Mesothelial cell of epicardium (in vitro differentiated cells): ENCODE results near the gene ERO1A. TPM values are rescaled to one million over a fixed set of nuclear protein-coding genes. Genes with fewer than 3 reads are reported as not detected.
A peak's percentile ranks its signal among the peaks of the same experiment; 100 is the strongest.

ENCODE experiments used
- DNase-seq, 2 experiments: peaks; one replicate each; pipeline ENCODE4 v3.0.0; 2021; ENCODE audit warnings: low spot score in 2 of 2; ENCODE audit not compliant: unreplicated experiment in 2 of 2
- H3K27ac Mint-ChIP-seq: 2 replicates; pipeline ENCODE4 v1.8.0; 2021; ENCODE audit warnings: mixed read lengths
- H3K27me3 Mint-ChIP-seq: 2 replicates; pipeline ENCODE4 v1.8.0; 2021; ENCODE audit warnings: low read depth, mixed read lengths
- H3K36me3 Mint-ChIP-seq: 2 replicates; pipeline ENCODE4 v1.8.0; 2021; ENCODE audit warnings: mixed read lengths
- H3K4me1 Mint-ChIP-seq: 2 replicates; pipeline ENCODE4 v1.8.0; 2021; ENCODE audit warnings: mixed read lengths
- H3K4me3 Mint-ChIP-seq: 2 replicates; pipeline ENCODE4 v1.8.0; 2021; ENCODE audit warnings: mild to moderate bottlenecking, moderate library complexity, mixed read lengths
- H3K9me3 Mint-ChIP-seq: 2 replicates; pipeline ENCODE4 v1.8.0; 2021; ENCODE audit warnings: mixed read lengths
- total RNA-seq: library from RNA; stranded (reverse); gene quantifications from 3 replicates; pipeline ENCODE4 v1.2.1, GENCODE V29; 2021
- TF ChIP-seq, protein P1 (sequence below): fragments of 200-600 bp; sonication (generic); IDR thresholded peaks from one replicate; pipeline ENCODE4 v1.5.0; 2021; ENCODE audit warnings: antibody characterized with exemption; ENCODE audit not compliant: unreplicated experiment

The ERO1A gene
- total RNA-seq, 1 donor from 2014 or later = 42.7 TPM

DNA sequence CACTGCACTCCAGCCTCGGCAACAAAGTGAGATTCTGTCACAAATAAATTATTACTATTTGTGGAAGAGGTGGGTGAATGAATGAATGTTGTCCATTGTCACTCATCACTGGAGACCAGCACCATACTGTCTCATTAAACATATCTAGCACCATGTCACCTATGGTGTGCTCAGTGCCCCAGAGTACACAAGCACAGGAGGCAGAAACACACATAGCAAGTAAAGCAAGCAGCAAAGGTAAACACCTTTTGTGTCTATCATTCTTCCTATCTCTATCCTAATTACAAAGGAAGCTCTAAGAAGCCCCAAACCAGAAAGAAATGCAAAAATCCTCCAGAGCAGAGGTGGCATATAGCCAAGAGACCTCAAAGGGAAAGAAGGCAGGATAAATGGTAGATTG, 9.2 kb downstream of the ERO1A start:
- Mint-ChIP-seq H3K4me3 (no peak overlapping the region), H3K27me3 (no peaks in the 10 kb centered on the region), H3K27ac (no peak overlapping the region), H3K9me3 (no peaks in the 10 kb centered on the region), H3K36me3 (no peaks in the 10 kb centered on the region), H3K4me1 (peaks cover 5% of the 10 kb centered on the region)
- DNase-seq = no peak
- TF ChIP-seq, protein P1, sequence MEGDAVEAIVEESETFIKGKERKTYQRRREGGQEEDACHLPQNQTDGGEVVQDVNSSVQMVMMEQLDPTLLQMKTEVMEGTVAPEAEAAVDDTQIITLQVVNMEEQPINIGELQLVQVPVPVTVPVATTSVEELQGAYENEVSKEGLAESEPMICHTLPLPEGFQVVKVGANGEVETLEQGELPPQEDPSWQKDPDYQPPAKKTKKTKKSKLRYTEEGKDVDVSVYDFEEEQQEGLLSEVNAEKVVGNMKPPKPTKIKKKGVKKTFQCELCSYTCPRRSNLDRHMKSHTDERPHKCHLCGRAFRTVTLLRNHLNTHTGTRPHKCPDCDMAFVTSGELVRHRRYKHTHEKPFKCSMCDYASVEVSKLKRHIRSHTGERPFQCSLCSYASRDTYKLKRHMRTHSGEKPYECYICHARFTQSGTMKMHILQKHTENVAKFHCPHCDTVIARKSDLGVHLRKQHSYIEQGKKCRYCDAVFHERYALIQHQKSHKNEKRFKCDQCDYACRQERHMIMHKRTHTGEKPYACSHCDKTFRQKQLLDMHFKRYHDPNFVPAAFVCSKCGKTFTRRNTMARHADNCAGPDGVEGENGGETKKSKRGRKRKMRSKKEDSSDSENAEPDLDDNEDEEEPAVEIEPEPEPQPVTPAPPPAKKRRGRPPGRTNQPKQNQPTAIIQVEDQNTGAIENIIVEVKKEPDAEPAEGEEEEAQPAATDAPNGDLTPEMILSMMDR = no peak

GRCh38 chr14:52683985-52684520, 11.3 kb downstream of the ERO1A start:
- H3K27me3 Mint-ChIP-seq = no peaks in the 10 kb centered on the region
- no peak overlapping the region for H3K27ac Mint-ChIP-seq
- peaks cover 3% of the 10 kb centered on the region for H3K4me1 Mint-ChIP-seq
- no peak overlapping the region for H3K4me3 Mint-ChIP-seq
- H3K9me3 Mint-ChIP-seq = no peaks in the 10 kb centered on the region
- peaks cover 4% of the 10 kb centered on the region for H3K36me3 Mint-ChIP-seq
- no peak for DNase-seq
- TF ChIP-seq, protein P1 = no peak

GRCh38 chr14:52678591-52678990, 16.8 kb downstream of the ERO1A start:
- no peaks in the 10 kb centered on the region for H3K27me3 Mint-ChIP-seq
- no peaks in the 10 kb centered on the region for H3K4me1 Mint-ChIP-seq
- TF ChIP-seq, protein P1 = peak; percentile 47
- no peaks in the 10 kb centered on the region for H3K9me3 Mint-ChIP-seq
- no peak for DNase-seq
- peaks cover 20% of the 10 kb centered on the region for H3K36me3 Mint-ChIP-seq
- H3K27ac Mint-ChIP-seq = no peak overlapping the region
- H3K4me3 Mint-ChIP-seq = no peak overlapping the region

- Mint-ChIP-seq H3K4me3 (no peak overlapping the region), H3K27me3 (no peaks in the 10 kb centered on the region), H3K4me1 (no peaks in the 10 kb centered on the region), H3K36me3 (peaks cover 13% of the 10 kb centered on the region), H3K27ac (no peak overlapping the region), H3K9me3 (no peaks in the 10 kb centered on the region)
- DNase-seq = no peak
- TF ChIP-seq, protein P1 = no peak
Measured at GRCh38 chr14:52663850-52664249, 31.5 kb downstream of the ERO1A start.

DNA sequence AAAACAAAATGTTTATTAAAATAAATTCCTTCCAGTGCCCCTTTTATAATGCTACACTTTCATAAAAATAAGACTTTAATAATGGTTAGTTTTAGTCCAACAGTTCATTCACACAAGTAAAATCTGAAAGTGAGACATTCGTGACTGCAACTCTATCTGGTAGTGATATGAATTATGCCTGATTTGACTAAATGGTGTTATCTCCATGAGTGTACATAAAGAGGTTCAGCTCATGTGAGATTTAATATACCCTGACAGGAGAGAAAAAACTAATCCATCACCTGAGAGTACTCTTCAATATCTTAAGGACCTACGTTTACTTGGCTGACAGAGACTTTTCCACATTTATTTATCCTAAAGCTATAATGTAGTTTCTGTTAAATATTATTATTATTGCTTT, 34.0 kb downstream of the ERO1A start:
- Mint-ChIP-seq H3K4me1 (no peaks in the 10 kb centered on the region), H3K4me3 (no peak overlapping the region), H3K27me3 (no peaks in the 10 kb centered on the region), H3K36me3 (peaks cover 21% of the 10 kb centered on the region), H3K9me3 (no peaks in the 10 kb centered on the region), H3K27ac (no peak overlapping the region)
- TF ChIP-seq, protein P1 = no peak
- DNase-seq = no peak

DNA sequence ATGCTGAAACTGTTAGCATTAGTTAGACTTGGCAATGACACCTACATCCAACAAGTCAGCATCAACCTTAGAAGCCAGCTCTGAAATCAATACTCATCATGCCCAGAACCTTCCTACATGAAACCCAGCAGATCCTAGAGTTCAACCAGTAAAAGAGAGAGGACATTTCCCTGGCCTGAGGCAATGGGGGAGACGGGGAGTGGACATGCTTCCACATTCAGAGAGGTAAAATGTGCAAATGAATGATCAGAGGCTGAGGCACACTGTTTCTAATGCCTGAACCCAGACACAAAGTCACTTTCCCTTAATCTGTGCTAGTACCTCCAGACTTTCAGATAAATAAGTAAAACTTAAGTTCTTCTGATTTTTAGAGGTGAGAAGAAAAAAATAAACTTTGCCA, 34.5 kb downstream of the ERO1A start:
- Mint-ChIP-seq H3K4me1 (no peaks in the 10 kb centered on the region), H3K27ac (no peak overlapping the region), H3K36me3 (peaks cover 20% of the 10 kb centered on the region), H3K4me3 (no peak overlapping the region), H3K27me3 (no peaks in the 10 kb centered on the region), H3K9me3 (no peaks in the 10 kb centered on the region)
- no peak for DNase-seq
- TF ChIP-seq, protein P1 = no peak
